Fibroblast of lung (primary cell): ENCODE results near the gene FLNB.

Experiments used
- EZH2 ChIP-seq: IDR thresholded peaks from 2 replicates; pipeline ENCODE4 v1.5.1; 2012; ENCODE audit warnings: low read length, control low read depth, mild to moderate bottlenecking; ENCODE audit errors: missing control alignments
- TF ChIP-seq, protein P1 (sequence below), 2 donors: IDR thresholded peaks in 1 of 2; conservative IDR thresholded peaks in 1 of 2; 1 replicate in 1 of 2; 2 replicates in 1 of 2; pipeline ENCODE4 v1.5.1; 2011 to 2012; ENCODE audit warnings: low read length in 2 of 2, control low read depth in 1 of 2, inconsistent platforms in 1 of 2, low read depth in 1 of 2, mild to moderate bottlenecking in 1 of 2

GRCh38 chr3:58078610-58079009, 70.4 kb downstream of the FLNB start:
- TF ChIP-seq, protein P1, sequence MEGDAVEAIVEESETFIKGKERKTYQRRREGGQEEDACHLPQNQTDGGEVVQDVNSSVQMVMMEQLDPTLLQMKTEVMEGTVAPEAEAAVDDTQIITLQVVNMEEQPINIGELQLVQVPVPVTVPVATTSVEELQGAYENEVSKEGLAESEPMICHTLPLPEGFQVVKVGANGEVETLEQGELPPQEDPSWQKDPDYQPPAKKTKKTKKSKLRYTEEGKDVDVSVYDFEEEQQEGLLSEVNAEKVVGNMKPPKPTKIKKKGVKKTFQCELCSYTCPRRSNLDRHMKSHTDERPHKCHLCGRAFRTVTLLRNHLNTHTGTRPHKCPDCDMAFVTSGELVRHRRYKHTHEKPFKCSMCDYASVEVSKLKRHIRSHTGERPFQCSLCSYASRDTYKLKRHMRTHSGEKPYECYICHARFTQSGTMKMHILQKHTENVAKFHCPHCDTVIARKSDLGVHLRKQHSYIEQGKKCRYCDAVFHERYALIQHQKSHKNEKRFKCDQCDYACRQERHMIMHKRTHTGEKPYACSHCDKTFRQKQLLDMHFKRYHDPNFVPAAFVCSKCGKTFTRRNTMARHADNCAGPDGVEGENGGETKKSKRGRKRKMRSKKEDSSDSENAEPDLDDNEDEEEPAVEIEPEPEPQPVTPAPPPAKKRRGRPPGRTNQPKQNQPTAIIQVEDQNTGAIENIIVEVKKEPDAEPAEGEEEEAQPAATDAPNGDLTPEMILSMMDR (conservative IDR thresholded peaks at IDR 0.05 in 1 of 2, IDR thresholded peaks at IDR 0.05 in 1 of 2; ENCODE audit: low read depth in 1 of 2, low read length in 2 of 2), result no peak
- TF ChIP-seq EZH2, result no peak
